T follicular helper cell (primary cell): ENCODE measurements around the gene DPP3.

Experiments
- DNase-seq: peaks from one replicate; pipeline ENCODE4 v3.0.0-alpha.2; 2020; ENCODE audit warnings: low read depth

The DPP3 gene

GRCh38 chr11:66465373-66466224 lies 14.6 kb upstream of the DPP3 start:
- no peak for DNase-seq

DNA sequence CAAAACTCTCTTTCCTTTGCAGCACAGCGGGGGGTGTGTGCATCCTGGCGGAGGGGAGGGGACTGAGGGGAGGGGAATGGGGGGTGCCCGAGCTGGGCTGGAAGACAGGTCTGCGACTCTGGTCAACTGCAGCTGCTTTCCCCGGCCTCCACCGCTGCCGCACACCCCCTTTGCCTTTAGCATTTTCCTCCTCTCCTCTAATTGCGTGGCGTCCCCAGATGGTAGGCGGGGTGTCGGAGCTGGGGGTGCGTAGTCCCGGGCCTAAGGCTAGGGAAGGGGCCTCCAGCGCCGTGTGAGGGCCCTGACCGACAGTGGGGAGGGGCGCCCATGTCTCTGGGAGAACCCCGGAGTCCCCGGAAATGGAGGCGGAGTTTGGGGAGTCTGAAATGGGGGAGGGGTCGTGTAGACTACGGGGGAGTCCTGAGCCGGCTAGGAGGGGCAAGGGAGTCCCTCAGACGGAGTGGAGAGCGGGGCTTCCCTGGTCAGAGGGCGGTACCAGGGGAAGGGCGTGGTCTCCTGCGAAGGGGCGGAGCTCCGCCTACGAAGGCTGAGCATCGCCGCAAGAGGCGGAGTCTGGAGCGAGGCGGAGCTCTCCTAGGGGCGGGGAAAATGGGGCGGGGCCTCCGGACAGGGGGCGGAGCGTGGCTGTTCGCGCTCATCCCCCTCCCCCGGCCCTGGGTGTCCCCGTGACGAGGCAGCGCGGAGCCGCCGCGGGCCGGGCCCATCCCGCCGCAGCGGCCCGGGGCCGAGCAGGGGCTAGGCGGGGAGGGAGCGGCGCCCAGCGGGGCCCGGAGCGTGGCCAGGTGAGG lies 13.8 kb upstream of the DPP3 start, which contains the start of gene PELI3:
Gene PELI3, plus strand, starts transcription at position 681 of the 809 bp plus-strand sequence. CDS start 1,224 bp downstream, outside the sequence.
- DNase-seq, result peak; percentile 95

GRCh38 chr11:66467034-66467659 lies 13.1 kb upstream of the DPP3 start:
- no peak for DNase-seq

DNA sequence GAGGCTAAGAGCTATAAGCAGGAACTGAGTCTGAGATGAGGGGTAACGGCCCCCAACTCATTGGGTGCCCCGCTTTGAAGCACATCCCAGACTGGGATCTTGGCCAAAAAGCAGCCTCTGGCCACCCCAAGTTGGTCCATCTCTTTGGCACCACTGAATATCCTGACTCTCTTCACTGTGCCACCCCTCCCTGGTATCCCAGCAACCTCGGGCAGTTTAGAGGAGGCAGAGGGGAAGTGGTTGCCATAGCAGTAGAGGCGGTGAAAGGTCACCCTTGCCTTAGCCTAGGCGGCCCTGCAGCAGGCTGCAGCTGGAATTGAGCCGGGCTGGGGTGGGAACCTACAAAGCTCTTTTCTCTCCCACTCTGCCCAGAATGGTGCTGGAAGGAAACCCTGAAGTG lies 12.5 kb upstream of the DPP3 start:
- DNase-seq, result no peak

DNA sequence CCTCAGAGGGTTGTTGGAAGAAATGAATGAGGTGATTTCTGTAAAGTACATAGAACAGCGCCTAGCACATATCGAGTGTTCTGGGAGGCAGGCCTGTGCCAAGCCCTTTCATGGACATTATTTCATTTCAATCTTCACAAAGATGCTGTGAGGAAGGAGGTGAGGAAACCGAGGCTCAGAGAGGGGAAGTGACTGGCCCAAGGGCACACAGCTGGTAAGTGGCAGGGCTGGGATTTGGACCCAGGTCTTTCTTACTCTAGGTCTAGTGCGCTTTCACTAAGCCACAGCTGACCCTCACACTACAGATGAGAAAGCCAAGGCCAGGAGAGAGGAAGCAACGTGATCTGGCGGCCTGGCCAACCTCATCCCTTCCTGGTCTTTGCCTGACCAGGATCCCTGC lies 11.5 kb upstream of the DPP3 start:
- no peak for DNase-seq

GRCh38 chr11:66469441-66469840 lies 10.8 kb upstream of the DPP3 start:
- no peak for DNase-seq

DNA sequence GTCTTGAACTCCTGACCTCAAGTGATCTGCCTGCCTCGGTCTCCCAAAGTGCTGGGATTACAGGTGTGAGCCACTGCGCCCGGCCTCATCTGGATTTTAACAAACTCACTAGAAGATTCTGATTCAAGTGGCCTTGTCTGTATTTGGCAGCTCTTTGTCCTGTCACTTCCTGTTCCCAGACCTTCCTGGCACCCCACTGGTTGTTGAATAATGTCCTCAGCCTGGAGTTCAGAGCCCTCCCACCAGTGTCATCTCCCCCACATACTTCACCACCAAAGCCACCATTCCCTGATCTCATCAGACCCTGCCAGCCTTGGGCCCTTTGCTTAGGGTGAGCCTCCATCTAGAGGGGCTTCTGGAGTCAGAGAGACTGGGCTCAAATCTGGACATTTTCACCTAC lies 10.2 kb upstream of the DPP3 start:
- no peak for DNase-seq

DNA sequence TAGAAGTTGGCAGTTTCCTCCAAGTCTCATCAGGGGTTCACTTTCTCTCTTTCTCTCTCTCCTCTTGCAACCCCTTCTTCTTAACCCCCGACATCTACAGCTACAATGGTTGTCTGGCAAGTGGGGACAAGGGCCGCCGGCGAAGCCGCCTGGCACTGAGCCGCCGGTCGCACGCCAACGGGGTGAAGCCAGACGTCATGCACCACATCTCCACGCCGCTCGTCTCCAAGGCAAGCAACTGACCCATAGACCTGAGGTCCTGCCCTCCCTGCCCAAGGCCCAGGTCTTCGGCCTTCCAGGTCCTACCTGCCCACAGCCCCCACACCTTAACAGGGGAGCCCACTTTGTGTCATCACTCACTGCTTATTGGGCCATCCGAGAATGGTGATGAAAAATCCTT lies 9.1 kb upstream of the DPP3 start:
- DNase-seq, result no peak

DNA sequence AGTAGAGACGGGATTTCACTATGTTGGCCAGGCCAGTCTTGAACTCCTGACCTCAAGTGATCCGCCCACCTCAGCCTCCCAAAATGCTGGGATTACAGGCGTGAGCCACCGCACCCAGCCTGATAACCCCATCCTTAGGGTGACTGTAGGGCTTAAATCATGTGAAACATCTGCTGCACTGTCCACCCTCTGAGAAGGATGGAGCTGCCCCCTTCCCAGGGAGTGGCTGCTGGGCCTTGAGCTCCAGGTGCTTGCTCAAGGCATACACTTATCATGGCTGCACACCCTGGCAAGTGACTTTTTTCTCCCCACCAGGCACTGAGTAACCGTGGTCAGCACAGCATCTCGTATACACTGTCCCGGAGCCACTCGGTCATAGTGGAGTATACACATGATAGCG lies 8.2 kb upstream of the DPP3 start:
- DNase-seq, result no peak

DNA sequence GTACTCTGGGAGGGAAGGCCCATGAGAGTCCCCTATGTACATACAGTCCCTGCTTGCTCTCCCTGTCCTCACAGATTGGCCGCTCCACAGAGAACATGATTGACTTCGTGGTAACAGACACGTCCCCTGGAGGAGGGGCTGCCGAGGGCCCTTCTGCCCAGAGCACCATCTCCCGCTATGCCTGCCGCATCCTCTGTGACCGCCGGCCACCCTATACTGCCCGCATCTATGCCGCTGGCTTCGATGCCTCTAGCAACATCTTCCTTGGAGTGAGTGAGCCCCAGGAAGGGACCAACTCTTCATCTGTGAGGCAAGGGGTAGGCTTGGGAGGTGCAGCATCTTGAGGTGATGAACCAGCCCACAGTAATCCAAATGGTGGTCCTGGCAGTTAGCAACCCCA lies 7.1 kb upstream of the DPP3 start:
- no peak for DNase-seq

DNA sequence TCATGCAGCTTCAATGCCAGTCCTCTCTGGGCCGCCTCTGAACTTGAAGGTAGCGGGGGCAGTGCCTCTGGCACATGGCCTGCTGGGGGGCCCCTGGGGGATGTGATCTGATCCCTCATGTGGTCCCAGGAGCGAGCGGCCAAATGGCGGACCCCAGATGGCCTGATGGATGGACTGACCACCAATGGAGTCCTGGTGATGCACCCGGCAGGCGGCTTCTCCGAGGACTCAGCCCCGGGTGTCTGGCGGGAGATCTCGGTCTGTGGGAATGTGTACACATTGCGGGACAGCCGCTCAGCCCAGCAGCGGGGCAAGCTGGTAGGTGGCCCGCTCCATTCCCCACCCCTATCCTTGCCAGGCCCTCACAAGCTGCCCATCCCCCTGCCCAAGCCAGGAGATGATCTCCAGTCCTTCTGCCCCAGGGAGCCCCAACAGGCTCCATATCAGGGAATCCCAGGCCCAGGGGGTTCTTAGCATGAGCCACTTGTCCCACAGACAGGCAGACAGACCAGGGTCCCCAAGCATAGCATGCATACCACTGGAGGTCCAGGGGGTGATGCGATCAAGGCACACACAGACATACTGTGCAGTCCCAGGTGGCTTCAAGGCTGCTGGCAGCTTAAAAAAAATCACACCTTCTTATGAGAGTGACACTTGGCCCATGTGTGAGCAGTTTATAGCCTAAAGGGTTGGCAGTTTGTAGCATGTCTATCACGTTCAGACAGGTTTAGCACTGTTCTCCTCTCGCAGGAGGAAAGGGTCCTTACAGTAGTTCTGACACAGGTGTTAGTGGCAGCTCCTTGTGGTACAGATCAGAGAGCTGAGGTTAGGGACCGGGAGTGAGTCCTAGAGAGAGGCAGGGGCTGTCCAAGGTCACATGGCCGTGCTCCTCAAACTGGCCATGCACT lies 6.4 kb upstream of the DPP3 start:
- DNase-seq, result no peak

DNA sequence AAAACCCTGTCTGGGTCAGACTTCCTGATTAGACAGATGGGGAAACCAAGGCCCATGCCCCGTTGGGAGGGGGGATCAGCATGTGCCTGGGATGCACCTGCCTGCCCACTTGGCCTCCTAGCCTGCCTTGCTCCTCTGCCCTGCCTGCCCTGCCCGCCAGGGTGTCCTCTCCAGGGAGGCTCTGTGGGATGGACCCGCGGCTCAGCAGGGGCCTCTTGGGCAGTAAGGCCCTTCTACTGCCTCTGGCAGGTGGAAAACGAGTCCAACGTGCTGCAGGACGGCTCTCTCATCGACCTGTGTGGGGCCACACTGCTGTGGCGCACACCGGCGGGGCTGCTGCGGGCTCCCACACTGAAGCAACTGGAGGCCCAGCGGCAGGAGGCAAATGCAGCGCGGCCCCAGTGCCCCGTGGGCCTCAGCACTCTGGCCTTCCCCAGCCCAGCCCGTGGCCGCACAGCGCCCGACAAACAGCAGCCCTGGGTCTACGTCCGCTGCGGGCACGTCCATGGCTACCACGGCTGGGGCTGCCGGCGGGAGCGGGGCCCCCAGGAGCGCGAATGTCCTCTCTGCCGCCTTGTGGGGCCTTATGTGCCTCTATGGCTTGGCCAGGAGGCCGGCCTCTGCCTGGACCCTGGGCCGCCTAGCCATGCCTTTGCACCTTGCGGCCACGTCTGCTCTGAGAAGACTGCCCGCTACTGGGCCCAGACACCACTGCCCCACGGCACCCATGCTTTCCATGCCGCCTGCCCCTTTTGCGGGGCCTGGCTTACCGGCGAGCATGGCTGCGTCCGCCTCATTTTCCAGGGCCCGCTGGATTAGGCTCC lies 4.7 kb upstream of the DPP3 start:
- DNase-seq, result no peak

DNA sequence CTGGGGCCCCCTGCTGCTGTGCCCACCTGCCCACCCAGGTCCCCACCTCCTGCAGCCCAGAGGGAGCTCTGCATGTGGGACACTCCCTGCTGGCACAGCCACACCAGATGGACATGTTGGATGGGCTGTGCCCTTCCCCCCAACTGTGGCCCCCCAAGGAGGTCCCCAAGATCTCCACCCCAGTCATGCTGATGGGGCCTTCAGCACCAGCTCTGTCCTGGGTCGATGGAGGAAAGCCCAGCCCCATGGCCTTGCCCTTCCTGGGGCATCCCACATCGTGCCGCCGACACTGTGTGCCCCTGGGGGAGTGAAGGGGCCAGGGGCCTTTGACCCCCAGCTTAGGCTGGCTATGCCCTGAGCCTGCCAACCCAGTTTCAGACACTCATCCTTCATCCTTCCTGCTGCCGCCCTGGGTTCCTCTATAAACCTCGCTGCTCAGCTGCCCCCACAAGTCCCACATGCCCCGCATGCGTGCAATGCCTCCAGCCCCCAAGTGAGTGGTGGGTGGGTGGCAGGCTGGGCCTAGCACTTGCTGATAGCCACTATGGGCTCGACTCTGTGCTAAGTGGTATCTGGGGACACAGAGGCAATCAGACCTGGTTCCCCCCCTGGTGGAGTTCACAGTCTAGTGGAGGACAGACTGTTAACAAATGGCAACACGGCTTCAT lies 3.9 kb upstream of the DPP3 start:
- DNase-seq, result no peak

DNA sequence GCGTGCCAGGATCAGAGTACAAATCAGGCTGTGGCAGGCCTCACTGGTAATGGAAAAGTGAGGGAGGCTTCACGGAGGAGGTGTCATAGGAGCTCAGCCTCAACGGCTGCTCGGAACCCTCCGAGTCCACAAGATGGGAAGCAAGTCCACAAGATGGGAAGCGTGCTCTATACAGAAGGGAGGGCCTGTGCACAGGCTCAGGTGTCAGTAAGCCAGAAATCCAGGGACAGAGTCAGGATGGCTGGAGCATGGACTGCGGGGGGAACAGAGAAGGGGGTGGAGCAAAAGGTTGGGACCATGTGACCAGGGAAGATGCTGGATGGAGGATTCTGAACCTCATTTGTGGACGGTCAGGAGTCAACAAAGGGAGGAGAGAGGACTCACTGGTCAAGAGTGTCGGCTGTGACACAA lies 3.4 kb upstream of the DPP3 start:
- no peak for DNase-seq

GRCh38 chr11:66477263-66478201 lies 2.7 kb upstream of the DPP3 start:
- no peak for DNase-seq

- no peak for DNase-seq
These were observed 1.4 kb upstream of the DPP3 start for GRCh38 chr11:66478729-66479393.

GRCh38 chr11:66479394-66480116 lies 679 bp upstream of the DPP3 start:
- DNase-seq, result no peak
